HG02610 (cell line): ENCODE measurements around the gene CLTB.

ENCODE experiments used
- ATAC-seq: cut with Tn5 transposase; IDR thresholded peaks from one replicate; pipeline ENCODE4 v1.9.1; 2021; ENCODE audit warnings: mild to moderate bottlenecking, moderate library complexity; ENCODE audit not compliant: unreplicated experiment

CLTB gene

GRCh38 chr5:176383961-176384360 is 32.4 kb downstream of the CLTB start:
- no peak for ATAC-seq

DNA sequence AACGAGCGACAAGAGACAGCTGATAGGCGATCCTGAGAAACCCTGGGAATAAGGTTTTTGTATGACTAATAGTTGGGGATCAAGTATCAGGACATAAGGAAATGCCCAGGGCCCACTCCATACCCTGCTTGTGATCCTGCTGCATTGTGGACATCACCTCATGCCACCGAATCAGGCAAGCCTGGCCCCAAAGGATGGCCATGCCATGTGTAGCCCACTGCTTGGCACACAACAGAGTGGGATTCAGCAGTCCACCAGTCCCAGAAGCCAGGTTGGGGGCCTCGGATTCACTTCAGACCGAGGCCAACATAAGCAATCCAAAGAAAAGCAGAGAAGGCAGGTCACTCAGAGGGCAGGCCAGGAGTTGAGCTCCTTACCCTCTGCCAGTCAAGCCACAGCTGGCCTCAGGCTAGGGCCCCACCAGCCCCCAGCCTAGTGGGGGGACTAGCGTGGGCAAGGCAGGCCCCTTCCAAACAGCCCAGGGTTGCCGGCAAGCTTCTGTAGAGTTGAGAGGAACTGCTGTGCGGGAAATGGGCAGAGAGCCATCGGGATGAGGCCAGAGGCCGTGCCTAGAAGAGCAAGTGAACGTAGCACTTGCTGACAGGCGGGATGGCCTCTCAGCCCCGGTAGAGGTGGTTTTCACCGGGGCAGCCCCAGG is 33.0 kb downstream of the CLTB start:
- ATAC-seq = no peak

DNA sequence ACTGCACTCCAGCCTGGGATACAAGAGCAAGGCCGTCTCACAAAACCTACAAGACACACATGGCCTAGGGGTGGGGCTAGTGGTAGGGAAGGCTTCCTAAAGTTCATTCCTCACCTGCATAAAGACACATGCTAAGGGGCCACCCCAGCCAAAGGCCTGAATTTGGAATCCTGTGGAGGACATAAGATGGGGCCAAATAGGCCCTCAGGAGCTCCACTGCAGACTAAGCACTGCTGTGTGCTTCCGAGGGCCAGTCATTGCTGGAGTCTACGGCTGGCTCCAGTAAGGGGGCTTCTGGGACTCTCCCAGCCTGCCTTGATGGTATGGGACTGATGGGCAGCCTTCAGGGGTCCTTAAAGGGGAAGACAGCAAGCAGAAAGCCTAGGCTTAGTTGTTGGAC is 33.6 kb downstream of the CLTB start:
- no peak for ATAC-seq

DNA sequence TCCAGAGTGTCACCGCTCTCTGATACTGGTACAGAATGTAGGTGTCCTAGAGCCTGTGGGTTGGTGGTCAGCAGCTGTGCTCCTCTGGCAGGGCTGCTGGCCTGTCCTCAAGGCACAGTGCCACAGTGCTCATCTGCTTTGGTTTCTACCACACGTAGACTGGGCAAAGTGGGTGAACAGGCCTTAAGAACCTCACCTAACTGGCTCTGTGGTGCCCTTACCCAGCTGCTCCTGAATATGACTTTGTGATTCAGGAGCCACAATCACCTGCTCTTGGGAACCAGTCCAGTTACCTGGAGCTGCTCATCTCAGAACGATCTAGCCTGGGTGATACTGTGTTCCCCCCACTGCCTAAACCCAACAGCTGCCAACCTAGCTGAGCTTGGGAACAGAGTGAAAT is 34.4 kb downstream of the CLTB start:
- ATAC-seq = no peak

DNA sequence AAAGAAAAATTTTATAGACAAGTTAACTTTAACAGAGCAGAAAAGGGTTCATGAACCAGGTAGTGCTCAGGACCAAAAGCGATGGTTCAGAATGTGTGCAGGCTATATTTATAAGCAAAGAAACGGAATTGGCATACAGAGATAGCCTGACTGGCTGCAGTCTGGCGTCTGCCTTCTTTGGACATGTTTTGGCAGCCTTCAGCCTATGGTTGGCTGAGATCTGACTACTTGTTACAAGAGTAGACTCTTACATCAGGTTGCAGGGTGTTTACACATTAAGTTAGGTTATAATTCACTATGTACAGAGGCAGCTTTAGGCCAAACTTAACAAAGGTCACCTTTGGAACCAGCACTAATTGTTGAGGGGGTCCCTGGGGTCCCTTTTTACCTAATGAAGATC is 34.9 kb downstream of the CLTB start:
- ATAC-seq = no peak

DNA sequence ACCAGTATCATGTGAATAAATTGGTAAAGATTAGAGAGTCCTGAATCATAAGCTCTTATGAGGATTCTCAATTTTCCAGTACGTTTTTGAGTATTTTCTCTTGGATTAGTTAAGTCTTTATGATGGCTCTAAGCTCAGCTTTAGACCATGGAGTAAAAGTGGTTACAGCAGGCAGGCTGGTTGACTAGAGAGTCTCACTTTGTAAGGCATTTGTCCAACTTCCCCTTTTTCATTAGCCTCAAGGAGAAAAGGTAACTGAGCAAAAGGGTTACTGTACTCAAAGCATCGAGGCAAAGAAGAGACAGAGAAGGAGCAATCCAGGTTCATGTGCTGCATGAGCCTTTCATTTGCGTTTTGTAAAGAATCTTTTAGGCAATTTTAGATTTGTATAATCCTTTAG is 36.5 kb downstream of the CLTB start:
- no peak for ATAC-seq

GRCh38 chr5:176373100-176373818 is 43.1 kb downstream of the CLTB start:
- no peak for ATAC-seq

DNA sequence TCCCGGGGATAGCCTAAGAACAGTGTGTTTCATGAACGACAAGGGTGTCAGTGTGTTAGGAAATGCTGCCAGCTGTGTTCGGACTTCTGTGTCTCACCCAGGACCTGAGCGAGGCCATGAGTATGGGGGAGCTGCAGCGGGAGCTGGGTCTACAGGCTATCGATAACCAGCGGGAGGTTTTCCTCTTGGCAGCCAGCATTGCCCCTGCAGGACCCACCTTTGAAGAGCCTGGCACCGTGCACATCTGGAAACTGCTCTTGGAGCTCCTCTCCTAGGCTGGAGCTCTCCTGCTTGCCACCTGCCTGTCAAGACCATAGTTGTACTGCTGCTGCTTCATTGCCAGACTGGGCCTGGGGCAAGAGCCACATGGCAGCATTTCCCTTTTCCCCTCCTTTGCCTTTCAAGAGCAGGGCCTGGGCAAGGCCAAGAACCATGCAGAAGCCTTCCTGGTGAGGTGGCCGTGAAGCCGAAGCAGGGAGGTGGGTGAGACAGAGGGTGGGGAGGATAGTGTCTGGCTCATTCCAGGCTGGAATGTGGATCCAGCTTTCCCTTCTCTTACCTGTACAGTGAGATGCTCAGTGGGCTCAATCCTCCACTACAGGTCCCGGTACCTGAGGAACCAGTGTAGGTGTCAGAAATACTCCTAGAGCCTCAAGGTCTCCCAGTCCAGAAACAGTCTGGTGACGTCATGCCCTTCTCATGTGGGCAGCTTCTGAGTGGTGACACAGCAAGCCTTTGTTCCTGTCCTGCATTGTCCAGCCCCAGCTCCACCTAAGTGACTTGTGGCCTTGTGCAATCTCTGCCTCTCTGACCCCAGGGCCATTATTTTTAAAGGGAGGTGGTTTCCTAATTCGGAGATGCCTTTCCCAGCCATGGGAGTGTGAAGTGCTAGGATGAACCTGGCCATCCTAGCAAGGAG is 44.5 kb downstream of the CLTB start:
- ATAC-seq = no peak

GRCh38 chr5:176369934-176370711 is 46.2 kb downstream of the CLTB start:
- ATAC-seq = no peak

GRCh38 chr5:176368726-176369125 is 47.6 kb downstream of the CLTB start:
- no peak for ATAC-seq

DNA sequence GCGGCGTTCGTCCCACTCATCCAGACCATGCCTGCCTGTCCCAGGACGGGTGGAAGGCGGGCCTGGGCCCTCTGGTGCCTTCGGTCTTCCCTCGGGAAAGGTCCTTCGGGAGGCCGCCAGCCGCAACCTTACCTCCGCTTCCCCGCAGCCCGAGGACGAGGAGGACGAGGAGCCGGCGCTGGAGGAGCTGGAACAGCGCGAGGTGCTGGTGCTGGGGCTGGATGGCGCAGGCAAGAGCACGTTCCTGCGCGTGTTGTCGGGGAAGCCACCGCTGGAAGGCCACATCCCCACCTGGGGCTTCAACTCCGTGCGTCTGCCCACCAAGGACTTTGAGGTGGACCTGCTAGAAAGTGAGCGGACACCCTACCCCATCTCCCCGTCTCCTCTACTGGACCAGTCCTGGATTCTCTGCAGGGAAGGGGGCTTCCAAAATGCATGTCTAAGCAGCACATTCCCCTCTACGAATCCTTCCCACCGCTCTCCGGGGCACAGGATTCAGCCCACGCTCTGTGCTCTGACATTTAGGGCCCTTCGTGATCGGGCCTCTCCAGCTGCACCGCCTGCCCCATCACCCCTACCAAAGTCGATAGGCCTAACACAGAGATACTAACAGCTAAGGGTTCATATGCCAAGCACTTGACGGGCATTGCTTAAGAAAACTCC is 50.0 kb downstream of the CLTB start:
- no peak for ATAC-seq

DNA sequence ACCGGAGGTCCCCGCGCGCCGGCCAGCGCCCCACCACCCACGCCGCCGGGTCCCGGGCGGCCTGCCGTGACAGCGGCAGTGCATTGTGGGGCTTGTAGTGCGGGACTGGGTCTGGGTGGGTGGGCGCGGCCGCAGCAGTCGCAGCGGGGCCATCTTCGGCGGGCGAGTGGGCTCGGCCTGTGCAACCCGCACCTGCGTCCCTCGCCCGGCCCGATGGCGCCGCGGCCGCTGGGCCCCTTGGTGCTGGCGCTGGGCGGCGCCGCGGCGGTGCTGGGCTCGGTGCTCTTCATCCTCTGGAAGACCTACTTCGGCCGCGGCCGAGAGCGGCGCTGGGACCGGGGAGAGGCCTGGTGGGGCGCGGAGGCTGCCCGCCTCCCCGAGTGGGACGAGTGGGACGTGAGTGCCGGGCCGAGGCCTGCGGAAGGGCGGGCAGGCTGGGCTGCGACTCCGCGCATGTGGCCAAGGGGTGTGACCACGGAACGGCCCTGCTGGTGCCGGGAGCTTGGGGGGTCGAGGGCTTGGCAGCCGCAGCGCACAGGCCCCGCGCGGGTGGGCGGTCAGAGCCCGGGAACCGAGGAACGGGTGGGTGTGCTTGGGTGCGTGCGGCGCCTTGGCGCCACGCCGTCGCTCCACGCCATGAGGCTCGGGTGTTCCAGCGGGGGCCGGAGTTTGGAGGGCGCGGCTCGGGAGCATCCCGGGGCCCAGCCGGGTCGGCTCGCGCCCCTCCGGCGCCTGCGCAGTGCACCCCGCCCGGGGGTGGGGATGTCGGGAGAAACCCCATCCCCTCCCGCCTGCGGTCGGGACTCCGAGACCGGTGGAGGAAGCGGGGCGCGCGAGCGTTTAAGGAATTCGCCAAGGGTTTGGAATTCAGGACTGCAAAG is 50.7 kb downstream of the CLTB start, which contains the start of gene ARL10:
Gene ARL10, plus strand, starts transcription at position 137 of the 881 bp plus-strand sequence. Its CDS starts 77 bp downstream, at position 214.
- peak; percentile 40 for ATAC-seq

- no peak for ATAC-seq
Observed at GRCh38 chr5:176364765-176365350, 51.5 kb downstream of the CLTB start.

- peak; percentile 7 for ATAC-seq
Observed at GRCh38 chr5:176362233-176362490, 54.2 kb downstream of the CLTB start.

GRCh38 chr5:176361437-176362232 is 54.7 kb downstream of the CLTB start, which contains the start of gene KIAA1191:
TSS of gene KIAA1191 (minus strand) at chr5:176361764. CDS start at chr5:176359508, 2,256 bp downstream.
- peak; percentile 83 for ATAC-seq

GRCh38 chr5:176360894-176361436 is 55.4 kb downstream of the CLTB start:
- no peak for ATAC-seq

DNA sequence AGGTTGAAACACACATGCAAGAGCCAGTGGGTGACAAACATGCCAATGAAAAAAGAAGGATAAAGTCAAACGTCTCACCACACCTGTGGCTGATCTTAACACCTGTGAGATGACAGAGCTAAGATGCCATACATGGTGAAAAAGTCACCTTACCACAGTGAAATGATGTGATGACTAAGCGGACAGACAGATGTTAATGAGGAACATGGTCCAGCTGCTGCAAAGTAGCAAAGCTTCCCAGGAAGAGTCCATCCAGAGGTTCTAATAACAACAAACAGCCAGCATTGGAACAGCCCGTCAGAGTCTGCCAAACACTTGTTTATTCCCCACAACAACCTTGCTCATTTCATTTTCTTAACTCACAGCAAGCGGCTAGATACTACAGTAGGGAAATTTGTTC is 56.7 kb downstream of the CLTB start:
- ATAC-seq = no peak

GRCh38 chr5:176356179-176356566 is 60.2 kb downstream of the CLTB start:
- ATAC-seq = no peak
